GM21723 (cell line): Measurements from ENCODE around the gene SLIT3.

Experiments used
- ATAC-seq: cut with Tn5 transposase; IDR thresholded peaks from one replicate; pipeline ENCODE4 v1.9.1; 2021; ENCODE audit warnings: mild to moderate bottlenecking, moderate library complexity; ENCODE audit not compliant: unreplicated experiment

Gene SLIT3

DNA sequence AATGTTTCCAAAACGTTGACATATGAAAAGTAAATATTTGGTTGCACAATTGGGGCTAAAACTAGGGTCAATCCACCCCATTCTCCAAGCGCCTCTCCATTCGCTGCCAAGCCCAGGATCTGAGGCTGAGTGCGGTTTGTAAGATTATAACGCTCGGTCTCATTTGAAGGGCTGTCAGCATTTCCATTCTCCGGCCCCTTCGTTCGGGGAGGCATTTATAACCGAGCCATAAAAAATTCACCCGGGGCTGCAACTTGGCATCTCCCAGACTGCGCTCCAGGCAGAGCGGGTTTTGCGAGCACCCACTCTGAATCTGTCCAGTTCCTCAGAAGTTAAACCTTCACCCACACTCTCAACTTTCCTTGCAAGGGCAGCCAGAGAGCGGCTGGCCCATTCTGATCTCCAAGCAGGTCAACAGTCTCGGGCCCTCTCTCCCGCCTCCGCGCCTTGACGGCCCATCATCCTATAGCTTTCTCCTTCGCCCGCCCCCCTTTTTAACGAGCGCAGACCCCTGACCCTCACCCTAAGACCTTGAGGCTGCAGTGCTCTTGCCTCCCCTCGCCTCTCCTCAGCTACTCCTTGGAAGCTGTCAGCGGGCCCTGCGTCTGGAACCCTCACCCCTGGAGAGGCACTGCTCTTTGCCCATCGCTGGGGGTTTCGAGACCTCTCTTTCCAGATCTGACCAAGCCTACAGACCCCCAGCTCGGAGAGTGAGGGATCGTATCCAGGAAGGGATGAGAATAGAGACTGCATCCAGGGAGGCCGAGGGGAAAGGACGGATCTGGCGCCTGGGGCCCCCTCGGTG, 1.1 kb downstream of the SLIT3 start:
- ATAC-seq = no peak

DNA sequence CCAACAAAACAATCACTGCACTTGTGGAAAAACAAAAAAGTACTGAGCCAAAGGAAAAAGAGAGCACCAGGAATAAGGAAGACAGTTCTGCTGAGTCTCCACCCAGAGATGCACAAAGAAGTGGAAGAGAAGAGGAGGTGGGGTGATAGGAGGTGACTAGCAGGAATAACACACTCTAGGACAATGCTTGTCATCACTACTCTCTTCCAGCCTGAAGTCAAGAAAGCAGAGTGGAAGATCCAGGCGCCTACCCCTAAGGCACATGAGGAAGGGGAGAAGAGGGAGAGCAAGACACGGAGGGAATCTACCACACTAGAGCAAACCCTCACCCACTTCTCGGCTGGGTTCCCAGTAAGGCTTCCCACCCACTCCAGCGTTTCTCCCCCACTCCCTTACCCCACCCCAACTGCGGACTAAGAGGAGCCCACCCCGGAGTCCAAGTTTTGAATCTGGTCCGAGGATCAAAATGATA, 1.7 kb downstream of the SLIT3 start:
- ATAC-seq = no peak

- ATAC-seq = no peak
Measured at GRCh38 chr5:169298193-169298592, 2.7 kb downstream of the SLIT3 start.

DNA sequence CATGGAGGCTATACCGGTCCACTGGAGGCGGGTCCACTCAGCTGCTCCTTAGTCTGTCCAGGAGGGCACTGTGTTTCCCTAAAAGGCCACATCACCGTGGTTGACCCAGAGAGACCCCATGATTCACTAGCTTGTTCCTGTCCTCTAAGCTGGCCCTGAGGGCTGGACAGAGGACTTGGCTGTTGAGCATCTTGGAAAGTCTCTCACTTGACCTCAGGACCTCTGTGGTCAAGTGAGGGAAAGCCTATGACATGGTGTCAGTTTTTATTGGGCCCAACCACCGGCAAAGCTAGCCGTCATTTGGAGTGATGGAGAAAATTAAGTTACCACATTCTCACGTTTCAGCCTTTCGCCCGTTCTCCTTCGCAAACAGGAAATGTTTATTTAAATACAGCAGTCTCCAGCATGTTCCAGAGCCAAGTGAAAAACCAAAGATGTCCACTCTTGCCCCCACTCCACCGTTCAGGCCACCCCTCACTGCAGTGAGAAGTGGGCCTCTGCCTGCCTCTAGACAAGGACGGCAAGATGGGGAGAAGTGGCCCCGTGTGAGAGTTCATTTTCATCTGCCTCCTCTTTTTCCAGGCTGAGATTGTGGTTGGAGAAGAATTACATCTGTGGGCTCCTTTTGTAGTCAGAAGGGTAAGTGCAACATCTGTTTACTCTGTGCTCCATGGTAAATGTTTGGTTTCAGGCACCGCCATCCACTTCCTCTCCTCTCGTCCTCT, 4.4 kb downstream of the SLIT3 start:
- no peak for ATAC-seq

DNA sequence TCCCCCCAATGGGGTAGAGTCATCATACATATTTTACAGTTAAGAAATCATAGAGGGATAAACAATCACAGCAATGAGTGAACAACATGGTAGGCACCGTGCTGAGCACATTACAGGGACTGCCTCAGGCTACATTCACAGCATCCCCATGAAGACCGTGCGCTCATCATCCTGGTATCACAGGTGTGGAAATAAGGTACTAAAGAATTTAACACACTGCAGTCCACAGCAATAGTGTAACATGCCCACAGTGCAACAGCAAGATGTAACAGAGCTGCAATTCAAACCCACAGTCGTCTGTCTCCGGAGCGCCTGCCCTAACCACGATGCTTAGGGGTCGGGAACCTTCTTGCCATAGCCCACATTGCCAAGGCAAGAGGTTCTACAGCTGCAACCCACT, 5.6 kb downstream of the SLIT3 start:
- no peak for ATAC-seq

GRCh38 chr5:169294621-169295020, 6.3 kb downstream of the SLIT3 start:
- no peak for ATAC-seq

- no peak for ATAC-seq
Measured at GRCh38 chr5:169291877-169292276, 9.1 kb downstream of the SLIT3 start.

- ATAC-seq = no peak
Measured at GRCh38 chr5:169290895-169291294, 10.0 kb downstream of the SLIT3 start.

GRCh38 chr5:169289520-169289919, 11.4 kb downstream of the SLIT3 start:
- ATAC-seq = no peak

- ATAC-seq = no peak
Measured at GRCh38 chr5:169288066-169288930, 12.6 kb downstream of the SLIT3 start.

DNA sequence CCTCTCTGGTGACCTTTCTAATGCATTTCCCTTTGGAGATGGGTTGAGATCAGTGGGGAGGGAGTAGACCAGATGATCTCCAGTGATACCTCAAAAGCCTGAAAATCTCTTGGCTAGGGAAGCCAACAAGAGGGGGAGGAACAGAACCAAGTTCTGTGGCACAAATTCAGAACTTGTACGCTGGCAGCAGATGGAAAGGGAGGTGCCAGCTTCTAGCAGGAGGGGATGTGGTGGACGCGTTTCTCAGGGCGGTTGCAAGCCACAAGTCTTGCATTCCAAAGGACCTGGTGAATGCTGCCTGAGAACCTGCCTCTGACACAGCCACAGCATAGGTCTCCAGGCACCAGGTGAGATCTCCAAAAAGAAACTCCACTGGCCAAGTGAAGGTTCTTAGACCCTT, 13.4 kb downstream of the SLIT3 start:
- ATAC-seq = no peak

GRCh38 chr5:169286572-169287300, 14.2 kb downstream of the SLIT3 start:
- no peak for ATAC-seq

GRCh38 chr5:169283887-169284286, 17.1 kb downstream of the SLIT3 start:
- no peak for ATAC-seq

DNA sequence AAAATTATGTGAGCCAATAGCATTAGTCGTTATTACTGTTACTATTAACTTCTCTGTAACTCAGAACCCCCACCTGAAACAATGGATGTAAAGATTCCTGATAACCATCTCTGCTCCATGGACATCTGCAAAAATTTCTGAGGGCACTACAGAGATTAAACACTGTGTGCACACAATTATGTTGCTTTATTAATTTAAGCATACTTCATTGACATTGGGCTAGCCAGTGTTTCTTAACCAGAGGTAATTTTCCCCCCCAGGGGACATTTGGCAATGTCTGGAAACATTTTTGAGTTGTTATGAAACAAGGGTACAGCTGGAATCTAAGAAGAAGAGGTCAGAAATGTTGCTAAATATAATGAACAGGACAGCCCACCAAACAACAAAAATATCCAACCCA, 19.3 kb downstream of the SLIT3 start:
- no peak for ATAC-seq

GRCh38 chr5:169280696-169281095, 20.2 kb downstream of the SLIT3 start:
- ATAC-seq = no peak

DNA sequence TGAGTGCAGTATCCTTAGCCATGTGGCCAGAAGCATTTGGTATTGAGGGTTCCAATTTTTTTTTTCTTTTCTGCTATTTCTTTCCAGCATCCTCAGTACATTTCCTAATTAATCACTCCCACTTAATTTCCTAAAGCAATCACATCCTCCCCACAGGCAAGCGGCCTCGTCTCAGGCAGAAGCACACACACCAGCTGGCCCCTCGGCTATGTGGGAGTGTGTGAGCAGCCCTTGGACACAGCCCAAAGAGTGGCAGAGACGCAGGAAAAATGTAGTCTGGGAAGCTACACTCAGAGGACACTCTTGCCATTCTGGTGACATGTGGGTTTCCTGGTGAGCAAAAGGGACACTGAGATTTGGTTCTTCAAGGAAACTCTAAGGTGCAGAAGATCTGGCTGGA, 20.7 kb downstream of the SLIT3 start:
- ATAC-seq = no peak

- no peak for ATAC-seq
Measured at GRCh38 chr5:169279125-169279524, 21.8 kb downstream of the SLIT3 start.

- ATAC-seq = no peak
Measured at GRCh38 chr5:169273881-169274280, 27.1 kb downstream of the SLIT3 start.

GRCh38 chr5:169273451-169273850, 27.5 kb downstream of the SLIT3 start:
- no peak for ATAC-seq

DNA sequence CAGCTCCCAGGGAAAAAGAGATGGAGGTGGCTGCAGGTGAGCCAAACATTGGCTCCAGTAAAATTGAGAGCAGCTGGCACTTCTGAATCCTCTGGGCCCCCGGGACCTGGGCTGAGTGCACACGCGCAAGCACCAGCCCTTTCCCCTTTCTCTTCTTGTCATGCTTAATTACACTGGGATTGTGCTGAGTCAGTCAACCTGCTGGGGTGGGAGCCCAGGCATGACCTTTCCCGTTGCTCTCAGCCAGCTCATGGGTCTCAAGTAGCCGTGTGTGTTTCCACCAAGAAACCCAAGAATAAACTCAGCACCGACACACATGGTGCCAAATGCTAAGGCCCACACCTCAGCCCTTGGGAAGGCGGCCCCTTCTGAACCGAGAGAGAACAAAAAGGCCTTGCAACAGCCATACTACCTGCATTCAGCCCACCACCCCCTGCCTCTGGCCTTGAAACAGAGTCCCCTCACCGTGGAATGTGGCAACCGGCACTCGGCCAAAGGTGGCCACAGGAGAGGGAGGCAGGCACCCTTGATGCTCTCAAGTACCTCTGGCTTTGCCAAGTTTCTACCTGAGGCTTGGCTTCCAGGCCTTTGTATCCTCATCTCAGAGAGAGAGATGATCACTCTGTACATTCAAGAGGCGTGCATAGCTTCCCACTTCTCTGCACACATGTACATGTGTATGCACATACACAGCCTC, 28.1 kb downstream of the SLIT3 start:
- no peak for ATAC-seq
